Hepatocyte (in vitro differentiated cells): ENCODE measurements around the gene NDUFAF4. TPM values are rescaled to one million over a fixed set of nuclear protein-coding genes. Genes with fewer than 3 reads are reported as not detected.

Experiments
- DNase-seq: peaks from one replicate; pipeline ENCODE4 v3.0.0-alpha.2; 2016; ENCODE audit warnings: low spot score
- H2AFZ ChIP-seq: fragments of 200-600 bp; sonication (generic); 2 replicates; pipeline ENCODE4 v1.6.0; 2016; ENCODE audit warnings: antibody characterized with exemption, mild to moderate bottlenecking
- H3K27ac ChIP-seq: fragments of 200-600 bp; sonication (generic); 2 replicates; pipeline ENCODE4 v1.5.1; 2016; ENCODE audit warnings: mild to moderate bottlenecking
- H3K27me3 ChIP-seq: fragments of 200-600 bp; sonication (generic); 2 replicates; pipeline ENCODE4 v1.6.1; 2016
- H3K36me3 ChIP-seq: fragments of 200-600 bp; sonication (generic); replicated peaks from 2 replicates; pipeline ENCODE4 v1.5.1; 2016; ENCODE audit warnings: low read depth; ENCODE audit not compliant: insufficient read depth
- H3K4me1 ChIP-seq: fragments of 200-600 bp; sonication (generic); 2 replicates; pipeline ENCODE4 v1.5.1; 2016; ENCODE audit warnings: mild to moderate bottlenecking, moderate library complexity; ENCODE audit not compliant: insufficient read depth
- H3K4me2 ChIP-seq: fragments of 200-600 bp; sonication (generic); 2 replicates; pipeline ENCODE4 v1.6.0; 2016
- H3K4me3 ChIP-seq: fragments of 200-600 bp; sonication (generic); 2 replicates; pipeline ENCODE4 v1.5.1; 2016; ENCODE audit warnings: mild to moderate bottlenecking
- H3K79me2 ChIP-seq: fragments of 200-600 bp; sonication (generic); 2 replicates; pipeline ENCODE4 v1.6.0; 2017; ENCODE audit warnings: mild to moderate bottlenecking
- H3K9me2 ChIP-seq: fragments of 200-600 bp; sonication (generic); replicated peaks from 2 replicates; pipeline ENCODE4 v1.6.0; 2017; ENCODE audit warnings: mild to moderate bottlenecking; ENCODE audit not compliant: insufficient read depth
- H3K9me3 ChIP-seq: fragments of 200-600 bp; sonication (generic); 2 replicates; pipeline ENCODE4 v1.5.1; 2016; ENCODE audit warnings: low read depth, mild to moderate bottlenecking
- H4K20me1 ChIP-seq: fragments of 200-600 bp; sonication (generic); 2 replicates; pipeline ENCODE4 v1.6.0; 2016; ENCODE audit warnings: mild to moderate bottlenecking; ENCODE audit not compliant: insufficient read depth, poor library complexity, severe bottlenecking
- EZH2 ChIP-seq: fragments of 200-600 bp; sonication (generic); IDR thresholded peaks from 2 replicates; pipeline ENCODE4 v1.6.1; 2016; ENCODE audit warnings: antibody characterized with exemption, mild to moderate bottlenecking, borderline replicate concordance
- EZH2phosphoT487 ChIP-seq: fragments of 200-600 bp; sonication (generic); IDR thresholded peaks from one replicate; pipeline ENCODE4 v1.6.1; 2018; ENCODE audit warnings: antibody characterized with exemption, mild to moderate bottlenecking, low read depth, moderate library complexity; ENCODE audit not compliant: unreplicated experiment, severe bottlenecking
- WGBS: methylation state at CpG from one replicate; pipeline ENCODE4 v1.1.6; 2016; ENCODE audit warnings: low lambda C conversion rate; ENCODE audit errors: missing lambda C conversion rate; 5-methylcytosine and 5-hydroxymethylcytosine counted together
- polyA plus RNA-seq: library from polyadenylated mRNA; unstranded; fragments of >200 nt; fragmentation: Nextera tagmentation; extraction: Ambion mirVana; gene quantifications from 2 replicates; pipeline ENCODE4 v1.2.1, GENCODE V29; 2016
- total RNA-seq: library from RNA; depleted of rRNA; stranded (reverse); fragments of >200 nt; gene quantifications from 2 replicates; pipeline ENCODE4 v1.2.3, GENCODE V29; 2014
- TF ChIP-seq, protein P1 (sequence below): fragments of 200-600 bp; sonication (generic); IDR thresholded peaks from 2 replicates; pipeline ENCODE4 v1.5.1; 2016; ENCODE audit warnings: antibody characterized with exemption, mild to moderate bottlenecking; ENCODE audit not compliant: poor library complexity

The NDUFAF4 gene
- total RNA-seq (31.1 and 39.1 TPM in 2 replicates), polyA plus RNA-seq (50.7 and 62.4 TPM in 2 replicates)

DNA sequence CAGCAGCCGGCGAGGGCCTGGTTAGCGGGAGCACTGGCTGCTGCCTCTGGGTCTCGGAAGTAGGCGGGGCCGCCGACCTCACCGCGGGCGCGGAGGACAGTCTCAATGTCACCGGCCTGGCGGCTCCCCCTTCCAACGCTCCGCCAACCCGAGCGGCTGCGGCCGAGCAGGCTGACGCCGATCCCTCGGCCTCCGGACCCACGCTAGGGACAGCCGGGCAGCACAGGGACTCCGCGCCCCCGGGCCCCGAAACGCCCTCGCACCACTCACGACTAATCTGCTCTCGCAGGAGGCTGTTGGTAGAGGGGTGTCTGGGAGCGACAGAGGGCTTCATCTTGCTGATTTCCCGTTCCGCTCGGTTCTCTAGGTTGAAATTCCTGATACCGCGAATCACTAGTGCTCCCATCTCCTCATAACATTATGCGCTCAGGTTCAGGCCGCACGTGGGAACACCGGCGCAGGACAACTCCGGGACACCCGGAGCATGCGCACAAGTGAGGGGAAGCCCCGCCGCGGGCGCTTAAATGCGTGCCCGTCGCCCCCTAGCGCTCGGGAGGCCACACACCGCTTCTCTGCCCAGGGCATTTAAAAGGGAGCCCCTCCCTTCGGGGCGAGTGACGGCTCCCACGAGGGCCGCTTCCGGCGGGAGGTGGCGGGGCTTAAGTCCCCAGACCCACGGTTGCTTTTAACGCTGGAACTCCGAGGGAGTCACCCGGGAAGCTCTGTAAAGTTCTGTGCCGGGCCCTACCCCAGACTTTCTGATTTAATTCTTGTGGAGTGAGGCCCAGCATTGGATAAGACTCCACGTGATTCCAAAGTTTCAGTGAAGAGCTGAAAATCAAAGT, at the start of gene NDUFAF4:
Gene NDUFAF4 (minus strand): TSS at position 496 of the 845 bp plus-strand sequence. CDS start 90 bp downstream, at position 406.
- peak; percentile 98 for DNase-seq
- Histone ChIP-seq H3K4me1 (peaks cover 5% of the 10 kb centered on the region), H3K4me2 (peak within 1 kb of the TSS; percentile 83), H2AFZ (peak within 1 kb of the TSS; percentile 88), H3K79me2 (peaks cover 38% of the 10 kb centered on the region), H3K36me3 (no peaks in the 10 kb centered on the region), H3K4me3 (peak within 1 kb of the TSS; percentile 94), H4K20me1 (no peaks in the 10 kb centered on the region), H3K9me2 (no peaks in the 10 kb centered on the region), H3K27ac (peak within 1 kb of the TSS; percentile 92), H3K27me3 (no peaks in the 10 kb centered on the region), H3K9me3 (no peaks in the 10 kb centered on the region)
- TF ChIP-seq, protein P1, sequence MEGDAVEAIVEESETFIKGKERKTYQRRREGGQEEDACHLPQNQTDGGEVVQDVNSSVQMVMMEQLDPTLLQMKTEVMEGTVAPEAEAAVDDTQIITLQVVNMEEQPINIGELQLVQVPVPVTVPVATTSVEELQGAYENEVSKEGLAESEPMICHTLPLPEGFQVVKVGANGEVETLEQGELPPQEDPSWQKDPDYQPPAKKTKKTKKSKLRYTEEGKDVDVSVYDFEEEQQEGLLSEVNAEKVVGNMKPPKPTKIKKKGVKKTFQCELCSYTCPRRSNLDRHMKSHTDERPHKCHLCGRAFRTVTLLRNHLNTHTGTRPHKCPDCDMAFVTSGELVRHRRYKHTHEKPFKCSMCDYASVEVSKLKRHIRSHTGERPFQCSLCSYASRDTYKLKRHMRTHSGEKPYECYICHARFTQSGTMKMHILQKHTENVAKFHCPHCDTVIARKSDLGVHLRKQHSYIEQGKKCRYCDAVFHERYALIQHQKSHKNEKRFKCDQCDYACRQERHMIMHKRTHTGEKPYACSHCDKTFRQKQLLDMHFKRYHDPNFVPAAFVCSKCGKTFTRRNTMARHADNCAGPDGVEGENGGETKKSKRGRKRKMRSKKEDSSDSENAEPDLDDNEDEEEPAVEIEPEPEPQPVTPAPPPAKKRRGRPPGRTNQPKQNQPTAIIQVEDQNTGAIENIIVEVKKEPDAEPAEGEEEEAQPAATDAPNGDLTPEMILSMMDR: peak; percentile 99
- no peak for TF ChIP-seq EZH2phosphoT487
- under 1% methylated on average over 68 of the region's 71 CpGs for whole genome bisulfite sequencing

DNA sequence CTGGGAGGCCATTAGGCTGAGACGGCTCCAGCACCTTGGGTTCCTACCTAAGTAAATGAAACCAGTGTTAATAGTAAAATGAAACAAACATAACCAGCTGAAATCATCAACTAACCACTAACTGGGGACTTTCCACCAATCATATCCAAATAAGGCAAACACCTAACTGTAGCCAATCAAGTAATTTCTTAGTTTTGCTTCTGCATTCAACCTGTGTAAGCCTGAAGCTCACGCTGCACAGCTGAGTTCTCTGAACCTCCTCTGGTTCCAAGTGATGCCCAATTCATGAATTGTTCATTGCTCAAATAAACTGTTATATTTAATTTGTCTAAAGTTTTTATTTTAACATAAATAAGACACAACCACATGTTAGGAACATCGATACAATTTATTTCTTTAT, 49.4 kb upstream of the NDUFAF4 start:
- Histone ChIP-seq H2AFZ (no peak overlapping the region), H3K4me1 (no peaks in the 10 kb centered on the region), H3K4me3 (no peak overlapping the region), H3K9me2 (no peaks in the 10 kb centered on the region), H4K20me1 (no peaks in the 10 kb centered on the region), H3K9me3 (no peaks in the 10 kb centered on the region), H3K27me3 (no peaks in the 10 kb centered on the region), H3K36me3 (no peaks in the 10 kb centered on the region), H3K79me2 (no peaks in the 10 kb centered on the region), H3K4me2 (no peak overlapping the region), H3K27ac (no peak overlapping the region)
- 93% methylated on average over 3 of the region's 3 CpGs for whole genome bisulfite sequencing
- no peak for DNase-seq
- TF ChIP-seq EZH2 (no peak), EZH2phosphoT487 (no peak)
- TF ChIP-seq, protein P1: no peak

DNA sequence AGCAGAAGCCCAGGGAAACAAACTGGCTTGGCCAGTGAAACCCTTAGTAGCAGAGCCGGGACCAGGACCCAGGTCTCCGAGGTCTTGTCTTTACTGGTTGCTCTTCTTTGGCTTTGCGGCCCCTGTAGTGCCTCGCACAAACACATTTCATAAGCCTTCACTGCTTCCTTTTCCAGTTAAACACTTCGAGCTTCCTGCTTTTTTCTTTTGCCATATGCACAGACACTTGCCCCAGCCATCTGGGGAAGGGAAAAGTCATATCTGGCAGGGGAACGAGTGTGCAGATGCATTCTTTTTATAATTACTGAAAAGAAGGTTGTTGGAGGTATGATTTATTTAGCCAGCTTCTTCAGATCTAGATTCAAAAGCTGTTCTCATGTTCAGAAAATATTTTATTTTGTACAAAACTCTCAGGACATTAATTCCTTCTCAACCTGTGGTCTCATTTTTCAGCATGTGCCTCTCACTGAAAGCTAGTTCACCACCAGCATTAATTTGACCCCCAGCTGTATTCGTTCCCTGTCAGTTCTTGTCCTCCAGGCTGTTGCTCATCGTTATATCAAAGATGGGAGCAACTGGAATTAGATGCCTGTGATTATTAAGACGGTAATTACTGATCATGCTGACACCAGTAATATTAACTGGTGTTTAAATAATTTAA, 46.0 kb upstream of the NDUFAF4 start:
- H2AFZ ChIP-seq: no peak overlapping the region
- 81% methylated on average over 9 of the region's 9 CpGs for WGBS
- no peak for TF ChIP-seq EZH2
- TF ChIP-seq EZH2phosphoT487: no peak
- TF ChIP-seq, protein P1: no peak

More for the DNA sequence above, 46.0 kb upstream of the NDUFAF4 start:
- Histone ChIP-seq H3K4me2 (no peak overlapping the region), H3K79me2 (no peaks in the 10 kb centered on the region), H3K9me2 (no peaks in the 10 kb centered on the region), H3K4me3 (no peak overlapping the region), H3K36me3 (no peaks in the 10 kb centered on the region), H3K4me1 (no peaks in the 10 kb centered on the region), H4K20me1 (no peaks in the 10 kb centered on the region), H3K9me3 (no peaks in the 10 kb centered on the region), H3K27ac (no peak overlapping the region), H3K27me3 (no peaks in the 10 kb centered on the region)
- DNase-seq: no peak
